ENCODE data around the gene CFAP90.

The CFAP90 gene

GRCh38 chr5:7869474-7870136 lies 18.7 kb upstream of the CFAP90 start:
- in situ Hi-C loops (cut with MboI; ENCODE audit: low sequenced_read_pairs, unreplicated experiment), result no loop called here
- DNase-seq (ENCODE audit: low spot score), result peak; percentile 40
- no peak for TF ChIP-seq CTCF (IDR thresholded peaks at IDR 0.05; ENCODE audit: borderline replicate concordance, control extremely low read depth, extremely low read depth, insufficient read depth, missing control alignments)

GRCh38 chr5:7868773-7869473 lies 18.0 kb upstream of the CFAP90 start, which contains the start of the genes FASTKD3 and MTRR:
TSS of gene FASTKD3 (minus strand) at chr5:7869031. CDS start at chr5:7868083, 948 bp downstream.
TSS of gene MTRR (plus strand) at chr5:7869148. CDS start at chr5:7870795, 1,647 bp downstream.
- in situ Hi-C loops (cut with MboI; ENCODE audit: low sequenced_read_pairs, unreplicated experiment), result no loop called here
- TF ChIP-seq CTCF (IDR thresholded peaks at IDR 0.05; ENCODE audit: borderline replicate concordance, control extremely low read depth, extremely low read depth, insufficient read depth, missing control alignments), result no peak
- DNase-seq (ENCODE audit: low spot score), result peak; percentile 95

DNA sequence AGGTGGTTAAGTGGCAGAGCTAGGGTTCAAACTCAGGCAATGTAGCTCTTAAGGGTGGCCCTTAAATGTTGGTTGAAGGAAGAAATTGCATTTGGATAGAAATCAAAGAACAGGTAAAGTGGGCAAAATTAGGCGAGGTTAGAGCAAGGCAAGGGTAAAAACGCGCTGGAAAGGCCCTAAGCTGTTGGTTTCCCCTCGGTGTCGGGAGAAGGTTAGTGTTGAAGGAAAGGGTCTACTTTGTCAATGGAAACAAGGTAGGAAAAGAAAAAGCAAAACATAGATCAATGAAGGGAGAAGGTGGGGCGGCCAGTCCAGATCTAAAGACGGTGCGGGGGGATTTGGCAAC lies 17.5 kb upstream of the CFAP90 start:
- in situ Hi-C loops (cut with MboI; ENCODE audit: low sequenced_read_pairs, unreplicated experiment), result no loop called here
- no peak for DNase-seq (ENCODE audit: low spot score)

GRCh38 chr5:7867260-7867659 lies 16.3 kb upstream of the CFAP90 start:
- DNase-seq (ENCODE audit: low spot score), result no peak
- TF ChIP-seq CTCF (IDR thresholded peaks at IDR 0.05; ENCODE audit: borderline replicate concordance, control extremely low read depth, extremely low read depth, insufficient read depth, missing control alignments), result no peak
- in situ Hi-C loops (cut with MboI; ENCODE audit: low sequenced_read_pairs, unreplicated experiment), result no loop called here

More for the DNA sequence above, 17.5 kb upstream of the CFAP90 start:
- no peak for TF ChIP-seq CTCF (IDR thresholded peaks at IDR 0.05; ENCODE audit: borderline replicate concordance, control extremely low read depth, extremely low read depth, insufficient read depth, missing control alignments)

GRCh38 chr5:7866196-7866595 lies 15.3 kb upstream of the CFAP90 start:
- in situ Hi-C loops (cut with MboI; ENCODE audit: low sequenced_read_pairs, unreplicated experiment), result no loop called here
- TF ChIP-seq CTCF (IDR thresholded peaks at IDR 0.05; ENCODE audit: borderline replicate concordance, control extremely low read depth, extremely low read depth, insufficient read depth, missing control alignments), result no peak
- no peak for DNase-seq (ENCODE audit: low spot score)

DNA sequence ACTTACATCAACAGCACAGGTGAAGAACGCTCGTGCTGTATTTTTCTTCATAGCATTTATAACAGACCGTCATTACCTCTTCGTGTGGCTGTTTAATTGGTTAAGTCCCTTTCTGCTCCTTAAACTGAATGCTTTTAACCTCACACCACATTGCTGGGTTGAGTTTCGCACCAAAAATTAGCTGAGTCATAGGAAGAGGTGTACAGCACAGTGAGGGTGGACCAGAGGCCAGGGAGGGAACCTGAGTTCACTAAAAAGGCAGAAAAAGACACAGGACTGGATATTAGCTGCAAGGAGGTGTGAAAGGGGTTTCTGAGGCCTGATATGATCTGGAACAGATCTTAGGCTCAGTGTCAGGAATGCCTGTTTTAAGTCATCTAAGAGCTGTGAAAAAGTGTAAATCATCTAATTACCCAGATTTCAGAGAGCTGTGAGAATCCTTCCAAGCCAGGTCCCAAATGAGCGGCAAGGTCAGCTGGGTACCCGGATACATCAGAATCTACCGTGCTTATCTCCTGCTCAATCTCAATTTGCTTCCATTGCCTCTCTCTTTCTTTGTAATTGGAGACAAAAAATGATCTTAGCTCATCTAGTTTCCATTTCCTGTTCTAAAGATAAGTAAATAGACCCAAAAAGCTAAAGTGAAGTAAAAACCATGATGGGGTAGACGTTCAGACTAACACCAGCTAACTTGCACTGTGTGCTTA lies 7.1 kb upstream of the CFAP90 start:
- no peak for TF ChIP-seq CTCF (IDR thresholded peaks at IDR 0.05; ENCODE audit: borderline replicate concordance, control extremely low read depth, extremely low read depth, insufficient read depth, missing control alignments)
- DNase-seq (ENCODE audit: low spot score), result no peak
- in situ Hi-C loops (cut with MboI; ENCODE audit: low sequenced_read_pairs, unreplicated experiment), result no loop called here

Measured in GM13976 (cell line).